ENCODE measurements around the gene TRIM69.
"Not testable (repeated sequence)": the region's sequence is repeated elsewhere in the genome, so short reads cannot be mapped to it uniquely, and the experiment has no call there.

DNA sequence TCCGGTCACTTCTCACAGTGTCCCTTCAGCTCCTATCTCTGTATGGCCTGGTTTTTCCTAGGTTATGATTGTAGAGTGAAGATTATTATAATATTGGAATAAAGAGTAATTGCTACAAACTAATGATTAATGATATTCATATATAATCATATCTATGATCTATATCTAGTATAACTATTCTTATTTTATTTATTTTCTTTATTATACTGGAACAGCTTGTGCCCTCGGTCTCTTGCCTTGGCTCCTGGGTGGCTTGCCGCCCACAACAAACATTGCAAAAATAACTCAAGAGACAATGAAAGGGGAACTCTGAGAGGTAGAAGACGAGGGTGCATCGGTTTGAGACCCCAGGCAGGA lies 48.6 kb downstream of the TRIM69 start:
- TF ChIP-seq, protein P1, sequence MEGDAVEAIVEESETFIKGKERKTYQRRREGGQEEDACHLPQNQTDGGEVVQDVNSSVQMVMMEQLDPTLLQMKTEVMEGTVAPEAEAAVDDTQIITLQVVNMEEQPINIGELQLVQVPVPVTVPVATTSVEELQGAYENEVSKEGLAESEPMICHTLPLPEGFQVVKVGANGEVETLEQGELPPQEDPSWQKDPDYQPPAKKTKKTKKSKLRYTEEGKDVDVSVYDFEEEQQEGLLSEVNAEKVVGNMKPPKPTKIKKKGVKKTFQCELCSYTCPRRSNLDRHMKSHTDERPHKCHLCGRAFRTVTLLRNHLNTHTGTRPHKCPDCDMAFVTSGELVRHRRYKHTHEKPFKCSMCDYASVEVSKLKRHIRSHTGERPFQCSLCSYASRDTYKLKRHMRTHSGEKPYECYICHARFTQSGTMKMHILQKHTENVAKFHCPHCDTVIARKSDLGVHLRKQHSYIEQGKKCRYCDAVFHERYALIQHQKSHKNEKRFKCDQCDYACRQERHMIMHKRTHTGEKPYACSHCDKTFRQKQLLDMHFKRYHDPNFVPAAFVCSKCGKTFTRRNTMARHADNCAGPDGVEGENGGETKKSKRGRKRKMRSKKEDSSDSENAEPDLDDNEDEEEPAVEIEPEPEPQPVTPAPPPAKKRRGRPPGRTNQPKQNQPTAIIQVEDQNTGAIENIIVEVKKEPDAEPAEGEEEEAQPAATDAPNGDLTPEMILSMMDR (conservative IDR thresholded peaks at IDR 0.05; ENCODE audit: low read depth, low read length), result peak; percentile 31; the same call in 1 of the 2 replicates
- TF ChIP-seq EZH2 (IDR thresholded peaks at IDR 0.05; ENCODE audit: borderline replicate concordance, low read depth, low read length, poor library complexity, severe bottlenecking), result not testable (repeated sequence)
